Measurements from ENCODE around the gene OR2H1.
"Not testable (repeated sequence)": the region's sequence is repeated elsewhere in the genome, so short reads cannot be mapped to it uniquely, and the experiment has no call there.

Gene OR2H1

GRCh38 chr6:29456971-29457370 lies at the start of gene OR2H1, which contains the start of gene OR11A1:
Gene OR2H1, plus strand, starts transcription at chr6:29457155. Its CDS starts 4,615 bp downstream, at chr6:29461770.
Gene OR11A1, minus strand, starts transcription at chr6:29457071. Its CDS starts 29,430 bp downstream, at chr6:29427641.
- DNase-seq (ENCODE audit: low read depth in 2 of 2): no peak

- DNase-seq (ENCODE audit: low read depth in 2 of 2): no peak
Observed at GRCh38 chr6:29414588-29414987, 42.4 kb upstream of the OR2H1 start, which contains the start of gene OR12D1. Gene OR12D1, plus strand, starts transcription at chr6:29414928.

- DNase-seq (ENCODE audit: low read depth in 2 of 2): no peak
Observed at GRCh38 chr6:29419516-29419915, 37.4 kb upstream of the OR2H1 start.

- DNase-seq (ENCODE audit: low read depth in 2 of 2): no peak
Observed at GRCh38 chr6:29424168-29424567, 32.8 kb upstream of the OR2H1 start.

GRCh38 chr6:29424575-29424974 lies 32.4 kb upstream of the OR2H1 start:
- no peak for DNase-seq (ENCODE audit: low read depth in 2 of 2)

- DNase-seq (ENCODE audit: low read depth in 2 of 2): no peak
Observed at GRCh38 chr6:29425075-29425474, 31.9 kb upstream of the OR2H1 start.

GRCh38 chr6:29426654-29427053 lies 30.3 kb upstream of the OR2H1 start:
- DNase-seq (ENCODE audit: low read depth in 2 of 2): no peak

- DNase-seq (ENCODE audit: low read depth in 2 of 2): not testable (repeated sequence)
Observed at GRCh38 chr6:29436730-29437129, 20.2 kb upstream of the OR2H1 start.

- no peak for DNase-seq (ENCODE audit: low read depth in 2 of 2)
Observed at GRCh38 chr6:29439006-29439405, 17.9 kb upstream of the OR2H1 start, which contains the start of gene OR10C1. Gene OR10C1, plus strand, starts transcription at chr6:29439306. Its CDS starts 710 bp downstream, at chr6:29440016.

- no peak for DNase-seq (ENCODE audit: low read depth in 2 of 2)
Observed at GRCh38 chr6:29442719-29443118, 14.2 kb upstream of the OR2H1 start.

- DNase-seq (ENCODE audit: low read depth in 2 of 2): not testable (repeated sequence)
Observed at GRCh38 chr6:29444031-29444430, 12.9 kb upstream of the OR2H1 start.

- no peak for DNase-seq (ENCODE audit: low read depth in 2 of 2)
Observed at GRCh38 chr6:29447670-29448069, 9.3 kb upstream of the OR2H1 start.

GRCh38 chr6:29451471-29452193 lies 5.3 kb upstream of the OR2H1 start:
- DNase-seq (ENCODE audit: low read depth in 2 of 2): no peak

- DNase-seq (ENCODE audit: low read depth in 2 of 2): no peak
Observed at GRCh38 chr6:29461021-29461814, 4.3 kb downstream of the OR2H1 start.

GRCh38 chr6:29462022-29462421 lies 5.1 kb downstream of the OR2H1 start:
- no peak for DNase-seq (ENCODE audit: low read depth in 2 of 2)

- DNase-seq (ENCODE audit: low read depth in 2 of 2): no peak
Observed at GRCh38 chr6:29465279-29465678, 8.3 kb downstream of the OR2H1 start.

- DNase-seq (ENCODE audit: low read depth in 2 of 2): no peak
Observed at GRCh38 chr6:29465801-29466200, 8.8 kb downstream of the OR2H1 start.

GRCh38 chr6:29466241-29466640 lies 9.3 kb downstream of the OR2H1 start:
- DNase-seq (ENCODE audit: low read depth in 2 of 2): no peak

- no peak for DNase-seq (ENCODE audit: low read depth in 2 of 2)
Observed at GRCh38 chr6:29474996-29475395, 18.0 kb downstream of the OR2H1 start.

GRCh38 chr6:29477923-29478450 lies 21.0 kb downstream of the OR2H1 start:
- DNase-seq (ENCODE audit: low read depth in 2 of 2): no peak

- no peak for DNase-seq (ENCODE audit: low read depth in 2 of 2)
Observed at GRCh38 chr6:29478740-29479139, 21.8 kb downstream of the OR2H1 start.

GRCh38 chr6:29479560-29479959 lies 22.6 kb downstream of the OR2H1 start:
- no peak for DNase-seq (ENCODE audit: low read depth in 2 of 2)

- DNase-seq (ENCODE audit: low read depth in 2 of 2): no peak
Observed at GRCh38 chr6:29483186-29483585, 26.2 kb downstream of the OR2H1 start.
